IPS-20b (cell line): ENCODE results near the gene AGBL4.

Experiments used
- H3K27ac ChIP-seq: one replicate; pipeline ENCODE4 v1.5.1; 2013; ENCODE audit warnings: low read length
- H3K27me3 ChIP-seq: 2 replicates; pipeline ENCODE4 v1.6.1; 2013; ENCODE audit warnings: mild to moderate bottlenecking, low read length, inconsistent platforms; ENCODE audit not compliant: insufficient read depth
- H3K36me3 ChIP-seq: 2 replicates; pipeline ENCODE4 v1.6.1; 2013; ENCODE audit warnings: low read depth, mild to moderate bottlenecking, inconsistent platforms, low read length, moderate library complexity; ENCODE audit not compliant: insufficient read depth
- H3K4me1 ChIP-seq: 2 replicates; pipeline ENCODE4 v1.6.1; 2013; ENCODE audit warnings: mild to moderate bottlenecking, control low read depth, inconsistent platforms, low read length, moderate library complexity; ENCODE audit not compliant: insufficient read depth
- H3K4me3 ChIP-seq: 2 replicates; pipeline ENCODE4 v1.5.1; 2013; ENCODE audit warnings: mild to moderate bottlenecking, low read length, inconsistent platforms
- H3K9ac ChIP-seq: 2 replicates; pipeline ENCODE4 v1.6.1; 2013; ENCODE audit warnings: low read depth, mild to moderate bottlenecking, inconsistent platforms, low read length, moderate library complexity
- H3K9me3 ChIP-seq: 2 replicates; pipeline ENCODE4 v1.6.1; 2013; ENCODE audit warnings: mild to moderate bottlenecking, low read depth, low read length, inconsistent platforms; ENCODE audit not compliant: insufficient read depth

AGBL4 gene

GRCh38 chr1:49225464-49225863, 798.3 kb downstream of the AGBL4 start:
- H3K4me1 ChIP-seq = no peaks in the 10 kb centered on the region
- H3K36me3 ChIP-seq = no peaks in the 10 kb centered on the region
- H3K27ac ChIP-seq = no peak overlapping the region
- no peaks in the 10 kb centered on the region for H3K27me3 ChIP-seq
- no peaks in the 10 kb centered on the region for H3K9me3 ChIP-seq
- H3K9ac ChIP-seq = no peak overlapping the region
- no peak overlapping the region for H3K4me3 ChIP-seq

GRCh38 chr1:49213301-49213700, 810.5 kb downstream of the AGBL4 start:
- Histone ChIP-seq H3K27ac (no peak overlapping the region), H3K4me1 (no peaks in the 10 kb centered on the region), H3K4me3 (no peak overlapping the region), H3K27me3 (no peaks in the 10 kb centered on the region), H3K9ac (no peak overlapping the region), H3K9me3 (no peaks in the 10 kb centered on the region), H3K36me3 (no peaks in the 10 kb centered on the region)

GRCh38 chr1:49208712-49209111, 815.0 kb downstream of the AGBL4 start:
- Histone ChIP-seq H3K27me3 (no peaks in the 10 kb centered on the region), H3K9ac (no peak overlapping the region), H3K27ac (no peak overlapping the region), H3K4me1 (no peaks in the 10 kb centered on the region), H3K36me3 (no peaks in the 10 kb centered on the region), H3K4me3 (no peak overlapping the region), H3K9me3 (no peaks in the 10 kb centered on the region)

- H3K9me3 ChIP-seq = peaks cover 4% of the 10 kb centered on the region; the same call in 1 of the 2 replicates
- H3K4me1 ChIP-seq = peaks cover 9% of the 10 kb centered on the region
- no peak overlapping the region for H3K4me3 ChIP-seq
- H3K27me3 ChIP-seq = no peaks in the 10 kb centered on the region
- H3K36me3 ChIP-seq = no peaks in the 10 kb centered on the region
- no peak overlapping the region for H3K9ac ChIP-seq
- H3K27ac ChIP-seq = no peak overlapping the region
These were observed 819.0 kb downstream of the AGBL4 start for GRCh38 chr1:49204720-49205119.

GRCh38 chr1:49200738-49201137, 823.0 kb downstream of the AGBL4 start:
- Histone ChIP-seq H3K4me3 (no peak overlapping the region), H3K4me1 (peaks cover 9% of the 10 kb centered on the region), H3K9ac (no peak overlapping the region), H3K27ac (no peak overlapping the region), H3K9me3 (peaks cover 4% of the 10 kb centered on the region; the same call in 1 of the 2 replicates), H3K27me3 (no peaks in the 10 kb centered on the region), H3K36me3 (no peaks in the 10 kb centered on the region)

- H3K36me3 ChIP-seq = no peaks in the 10 kb centered on the region
These were observed 824.2 kb downstream of the AGBL4 start for GRCh38 chr1:49199564-49199963.

GRCh38 chr1:49197081-49197480, 826.7 kb downstream of the AGBL4 start:
- Histone ChIP-seq H3K4me1 (peaks cover 9% of the 10 kb centered on the region), H3K36me3 (no peaks in the 10 kb centered on the region), H3K9ac (no peak overlapping the region), H3K9me3 (peaks cover 6% of the 10 kb centered on the region; the same call in 1 of the 2 replicates), H3K27ac (no peak overlapping the region), H3K4me3 (no peak overlapping the region), H3K27me3 (no peaks in the 10 kb centered on the region)

More at GRCh38 chr1:49199564-49199963, 824.2 kb downstream of the AGBL4 start:
- Histone ChIP-seq H3K9me3 (peaks cover 8% of the 10 kb centered on the region; the same call in 1 of the 2 replicates), H3K27me3 (no peaks in the 10 kb centered on the region), H3K9ac (no peak overlapping the region), H3K4me1 (peaks cover 9% of the 10 kb centered on the region), H3K4me3 (no peak overlapping the region), H3K27ac (no peak overlapping the region)

- Histone ChIP-seq H3K27ac (no peak overlapping the region), H3K27me3 (no peaks in the 10 kb centered on the region), H3K4me1 (no peaks in the 10 kb centered on the region), H3K4me3 (no peak overlapping the region), H3K9ac (no peak overlapping the region), H3K36me3 (no peaks in the 10 kb centered on the region), H3K9me3 (peaks cover 22% of the 10 kb centered on the region)
These were observed 833.6 kb downstream of the AGBL4 start for GRCh38 chr1:49190138-49190537.

- Histone ChIP-seq H3K9me3 (peaks cover 21% of the 10 kb centered on the region), H3K4me1 (no peaks in the 10 kb centered on the region), H3K27me3 (no peaks in the 10 kb centered on the region), H3K9ac (no peak overlapping the region), H3K4me3 (no peak overlapping the region), H3K36me3 (no peaks in the 10 kb centered on the region), H3K27ac (no peak overlapping the region)
These were observed 836.7 kb downstream of the AGBL4 start for GRCh38 chr1:49187056-49187455.

GRCh38 chr1:49185450-49185980, 838.2 kb downstream of the AGBL4 start:
- Histone ChIP-seq H3K4me1 (no peaks in the 10 kb centered on the region), H3K4me3 (no peak overlapping the region), H3K36me3 (no peaks in the 10 kb centered on the region), H3K9me3 (peaks cover 21% of the 10 kb centered on the region), H3K27ac (no peak overlapping the region), H3K9ac (no peak overlapping the region), H3K27me3 (no peaks in the 10 kb centered on the region)

- Histone ChIP-seq H3K27me3 (no peaks in the 10 kb centered on the region), H3K27ac (no peak overlapping the region), H3K4me1 (no peaks in the 10 kb centered on the region), H3K4me3 (no peak overlapping the region), H3K36me3 (no peaks in the 10 kb centered on the region), H3K9me3 (peaks cover 20% of the 10 kb centered on the region), H3K9ac (no peak overlapping the region)
These were observed 840.3 kb downstream of the AGBL4 start for GRCh38 chr1:49183489-49183888.

- H3K36me3 ChIP-seq = no peaks in the 10 kb centered on the region
- H3K4me3 ChIP-seq = no peak overlapping the region
- peaks cover 3% of the 10 kb centered on the region; the same call in 1 of the 2 replicates for H3K9me3 ChIP-seq
- no peak overlapping the region for H3K27ac ChIP-seq
- H3K4me1 ChIP-seq = no peaks in the 10 kb centered on the region
- no peak overlapping the region for H3K9ac ChIP-seq
- H3K27me3 ChIP-seq = no peaks in the 10 kb centered on the region
These were observed 842.7 kb downstream of the AGBL4 start for GRCh38 chr1:49181033-49181432.
